MM.1S (cell line): ENCODE results near the gene INSR.
A peak's percentile ranks its signal among the peaks of the same experiment; 100 is the strongest.

ENCODE experiments used
- CTCF ChIP-seq: fragments of 300-600 bp; sonication (generic); IDR thresholded peaks from 2 replicates; pipeline ENCODE4 v1.5.1; 2016; ENCODE audit warnings: antibody characterized with exemption, low read length, mixed read lengths
- EZH2 ChIP-seq: fragments of 300-600 bp; sonication (generic); optimal IDR thresholded peaks from 2 replicates; pipeline ENCODE3; 2017; ENCODE audit warnings: low read depth, mild to moderate bottlenecking, antibody characterized with exemption, low read length, mixed read lengths
- EZH2phosphoT487 ChIP-seq: fragments of 300-600 bp; sonication (generic); IDR thresholded peaks from 2 replicates; pipeline ENCODE4 v1.6.1; 2018; ENCODE audit warnings: antibody characterized with exemption, low read length

DNA sequence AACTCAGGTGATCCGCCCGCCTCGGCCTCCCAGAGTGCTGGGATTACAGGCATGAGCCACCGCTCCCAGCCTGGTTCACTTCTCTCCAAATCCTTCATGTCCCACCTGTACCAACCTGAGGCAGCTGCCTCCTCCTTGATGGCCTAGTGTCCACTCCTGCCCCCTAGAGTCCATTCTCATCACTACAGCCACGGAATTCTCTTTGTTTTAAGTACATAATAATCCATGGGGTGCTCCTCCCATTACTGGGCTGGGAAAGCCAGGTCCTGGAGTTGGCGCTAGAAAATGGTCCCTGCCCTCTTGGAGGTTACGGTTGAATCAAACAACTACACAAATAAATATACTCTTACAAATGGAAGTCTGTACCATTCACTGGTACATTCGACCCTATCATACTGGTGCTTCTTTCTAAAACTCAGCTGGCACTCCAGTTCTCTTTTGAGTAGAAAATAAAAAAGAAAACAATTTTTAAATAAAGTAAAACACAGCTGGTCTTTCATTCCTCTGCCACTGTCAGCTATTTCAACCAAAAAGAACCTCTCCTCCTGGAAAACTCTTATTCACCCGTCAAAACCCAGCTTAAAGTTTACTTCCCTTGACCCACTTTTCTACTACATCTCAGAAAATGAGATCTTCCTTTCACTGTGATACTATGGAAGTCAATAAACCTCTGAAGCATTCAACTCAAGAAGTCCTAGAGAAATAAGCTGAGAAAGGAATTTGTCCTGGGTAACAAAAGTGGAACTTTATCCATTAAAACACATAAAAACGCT, 32.1 kb upstream of the INSR start:
- peak; percentile 94 for TF ChIP-seq CTCF
- TF ChIP-seq EZH2, result no peak
- no peak for TF ChIP-seq EZH2phosphoT487
